Left kidney (tissue), 2 donors: Measurements from ENCODE around the gene FLACC1. TPM values are rescaled to one million over a fixed set of nuclear protein-coding genes. Genes with fewer than 3 reads are reported as not detected.
"Not testable (repeated sequence)": the region's sequence is repeated elsewhere in the genome, so short reads cannot be mapped to it uniquely, and the experiment has no call there.

Source experiments
- DNase-seq: peaks from one replicate; pipeline ENCODE4 v3.0.0-alpha.2; 2013
- polyA plus RNA-seq: library from polyadenylated mRNA; unstranded; fragments of 120-200 nt; gene quantifications from one replicate; pipeline ENCODE4 v1.2.1, GENCODE V29; 2013; ENCODE audit not compliant: insufficient read length

Gene FLACC1
- polyA plus RNA-seq, 1 donor = 3.1 TPM

DNA sequence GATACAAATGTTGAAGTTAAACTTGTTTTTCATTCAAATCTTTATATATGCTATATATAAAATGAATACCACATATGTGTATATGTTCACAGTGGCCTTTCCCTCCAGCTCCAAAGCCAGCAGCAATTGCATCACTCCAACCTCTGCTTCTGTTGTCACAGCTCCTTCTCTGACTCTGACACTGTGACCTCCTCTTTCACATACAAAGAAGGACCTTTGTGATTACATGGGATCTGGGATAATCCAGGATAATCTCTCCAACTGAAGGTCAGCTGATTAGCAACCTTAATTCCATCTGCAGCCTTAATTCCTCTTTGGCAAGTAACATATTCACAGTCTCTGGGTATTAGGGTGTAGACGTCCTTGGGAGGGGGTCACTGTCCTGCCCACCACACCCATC is 8.4 kb downstream of the FLACC1 start:
- no peak for DNase-seq

DNA sequence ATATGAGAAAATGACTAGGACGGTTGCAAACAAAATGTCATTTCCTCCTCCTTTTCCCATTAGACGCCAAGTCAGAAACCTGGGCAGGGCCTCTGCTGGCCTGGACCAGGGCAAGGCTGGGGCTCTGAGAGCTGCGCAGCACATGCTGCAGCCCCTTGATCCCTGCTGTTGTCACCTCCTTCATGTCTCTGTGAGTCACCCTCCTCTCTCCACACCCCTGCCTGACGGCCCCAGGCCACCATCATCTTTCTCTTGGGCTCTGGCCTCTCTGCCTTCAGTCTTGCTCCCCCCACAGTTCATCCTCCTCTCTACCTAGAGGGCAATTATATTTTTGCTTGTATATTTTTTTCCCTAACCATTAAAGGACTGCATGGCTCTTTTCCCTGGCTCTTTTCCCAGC is 10.0 kb downstream of the FLACC1 start:
- DNase-seq = no peak

DNA sequence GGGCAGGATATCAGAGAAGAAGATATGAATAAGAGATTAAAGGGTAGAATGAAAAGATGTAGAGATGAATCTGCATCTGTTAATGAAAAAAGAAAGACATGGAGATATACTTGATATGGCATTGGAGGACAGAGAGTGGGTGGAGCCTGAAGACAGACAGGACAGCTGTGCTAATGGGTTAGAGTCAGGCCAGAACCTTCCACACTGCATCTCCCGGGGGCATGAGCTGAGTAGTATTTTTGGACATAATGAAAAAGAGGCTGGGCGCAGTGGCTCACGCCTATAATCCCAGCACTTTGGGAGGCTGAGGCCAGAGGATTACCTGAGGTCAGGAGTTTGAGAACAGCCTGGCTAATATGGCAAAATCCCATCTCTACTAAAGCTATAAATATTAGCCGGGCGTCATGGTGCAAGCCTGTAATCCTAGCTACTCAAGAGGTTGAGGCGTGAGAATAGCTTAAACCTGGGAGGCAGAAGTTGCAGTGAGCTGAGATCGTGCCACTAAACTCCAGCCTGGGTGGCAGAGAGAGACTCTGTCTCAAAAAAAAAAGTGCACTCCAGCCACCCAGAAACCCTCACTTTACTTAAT is 11.4 kb downstream of the FLACC1 start:
- DNase-seq = no peak

DNA sequence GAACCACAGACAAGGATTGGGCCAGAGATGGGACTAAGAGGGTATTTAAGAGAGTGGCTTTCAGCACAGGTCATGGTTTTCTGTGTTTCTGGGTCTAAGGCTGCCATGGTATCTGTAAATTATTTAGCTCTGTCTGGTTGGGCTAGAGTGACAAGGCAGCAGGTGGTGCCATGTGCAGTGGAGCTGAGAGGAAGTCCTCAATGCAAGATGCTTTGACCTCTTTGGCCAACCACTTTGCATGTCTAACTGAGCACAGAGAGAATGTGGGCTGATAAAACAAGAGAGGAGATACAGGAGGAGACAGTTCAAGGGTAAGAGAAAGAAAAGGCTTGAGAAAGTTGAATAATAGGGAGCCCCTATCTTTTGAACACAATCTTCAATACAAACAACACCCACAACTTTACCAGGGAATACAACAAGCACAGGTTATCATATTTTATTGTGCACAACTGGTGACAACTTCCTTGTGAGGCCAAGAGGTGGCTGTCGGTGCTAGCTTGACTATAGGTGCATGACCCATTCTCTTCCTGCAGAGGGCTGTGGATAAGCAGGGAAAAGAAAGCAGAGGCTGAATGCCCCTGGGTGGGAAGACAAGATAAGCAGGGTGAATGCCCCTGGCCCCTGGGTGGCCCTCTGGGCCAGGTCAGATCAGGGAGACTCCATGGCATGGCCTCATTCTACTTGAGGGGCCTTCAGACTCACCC is 12.3 kb downstream of the FLACC1 start:
- no peak for DNase-seq

DNA sequence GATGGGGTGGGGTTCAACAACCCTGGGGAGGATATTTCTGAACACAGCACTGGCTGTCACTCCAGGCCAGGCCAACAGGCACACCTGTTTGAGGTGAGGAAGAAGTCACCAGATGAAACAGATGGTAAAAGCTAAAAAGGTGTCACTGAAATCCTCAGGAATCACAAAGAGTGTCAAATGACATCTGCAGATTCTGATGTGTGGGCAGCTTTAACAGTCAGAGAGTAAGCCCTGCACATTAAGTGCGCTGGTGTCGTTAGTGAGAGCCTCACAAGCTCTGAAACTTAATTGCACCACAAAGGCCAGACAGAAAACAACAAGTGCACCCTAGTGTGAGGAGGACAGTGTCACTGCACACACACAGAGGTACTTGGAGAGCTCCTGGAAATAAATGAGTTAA is 13.6 kb downstream of the FLACC1 start:
- DNase-seq = no peak

DNA sequence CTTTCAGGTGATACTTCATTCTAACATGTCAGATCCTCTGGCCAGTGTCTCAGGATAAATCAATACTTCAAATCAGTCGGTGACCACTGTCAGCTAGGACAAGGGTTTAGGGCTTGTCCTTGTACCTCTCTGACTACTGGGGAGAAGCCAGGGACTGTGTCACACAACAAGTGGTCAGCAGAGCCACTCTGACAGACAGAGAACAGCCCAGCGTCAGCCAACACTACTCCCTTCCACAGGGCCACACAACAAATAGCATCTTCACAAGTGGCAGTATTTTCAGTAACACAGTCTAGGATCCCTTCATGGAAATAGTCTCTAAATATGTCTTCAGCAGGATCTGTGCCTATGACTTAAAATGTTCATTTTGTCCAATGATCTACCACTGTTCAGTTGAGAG is 14.2 kb downstream of the FLACC1 start:
- DNase-seq = no peak

DNA sequence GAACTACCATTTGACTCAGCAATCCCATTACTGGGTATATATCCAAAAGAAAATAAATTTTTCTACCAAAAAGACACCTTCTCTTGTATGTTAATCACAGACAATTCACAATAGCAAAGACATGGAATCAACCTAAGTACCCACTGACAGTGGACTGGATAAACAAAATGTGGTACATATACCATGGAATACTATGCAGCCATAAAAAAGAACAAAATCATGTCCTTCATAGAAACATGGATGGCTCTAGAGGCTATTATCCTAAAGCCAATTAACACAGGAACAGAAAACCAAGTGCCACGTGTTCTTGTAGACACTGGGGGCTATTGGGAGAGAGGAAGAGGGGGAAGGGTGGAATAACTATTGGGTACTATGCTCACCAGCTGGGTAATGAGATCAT is 27.7 kb downstream of the FLACC1 start:
- no peak for DNase-seq

DNA sequence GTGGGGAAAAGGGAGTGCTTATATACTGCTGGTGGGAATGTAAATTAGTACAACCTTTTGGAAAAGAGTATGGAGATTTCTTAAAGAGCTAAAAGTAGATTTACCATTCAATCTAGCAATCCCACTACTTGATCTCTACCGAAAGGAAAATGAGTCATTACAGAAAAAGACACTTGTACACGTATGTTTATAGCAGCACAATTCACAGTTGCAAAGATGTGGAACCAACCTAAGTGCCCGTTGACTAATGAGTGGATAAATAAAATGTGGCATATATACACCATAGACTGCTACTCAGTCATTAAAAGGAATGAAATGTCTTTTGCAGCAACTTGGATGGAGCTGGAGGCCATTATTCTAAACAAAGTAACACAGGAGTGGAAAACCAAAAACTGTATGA is 29.5 kb downstream of the FLACC1 start:
- DNase-seq = no peak

DNA sequence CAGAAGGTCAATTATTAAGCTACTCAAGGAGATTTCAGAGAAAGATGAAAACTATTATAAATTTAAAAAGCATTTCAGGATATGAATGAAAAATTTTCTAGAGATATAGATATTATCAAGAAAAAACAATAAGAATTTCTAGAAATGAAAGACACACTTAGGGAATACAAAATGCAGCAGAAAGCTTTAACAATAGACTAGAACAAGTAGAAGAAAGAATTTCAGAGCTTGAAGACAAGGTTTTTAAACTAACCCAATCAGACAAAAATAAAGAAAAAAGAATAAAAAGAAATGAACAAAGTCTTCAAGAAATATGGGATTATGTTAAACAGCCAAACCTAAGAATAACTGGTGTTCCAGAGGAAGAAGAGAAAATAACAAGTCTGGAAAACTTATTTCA is 34.4 kb downstream of the FLACC1 start:
- DNase-seq = no peak

DNA sequence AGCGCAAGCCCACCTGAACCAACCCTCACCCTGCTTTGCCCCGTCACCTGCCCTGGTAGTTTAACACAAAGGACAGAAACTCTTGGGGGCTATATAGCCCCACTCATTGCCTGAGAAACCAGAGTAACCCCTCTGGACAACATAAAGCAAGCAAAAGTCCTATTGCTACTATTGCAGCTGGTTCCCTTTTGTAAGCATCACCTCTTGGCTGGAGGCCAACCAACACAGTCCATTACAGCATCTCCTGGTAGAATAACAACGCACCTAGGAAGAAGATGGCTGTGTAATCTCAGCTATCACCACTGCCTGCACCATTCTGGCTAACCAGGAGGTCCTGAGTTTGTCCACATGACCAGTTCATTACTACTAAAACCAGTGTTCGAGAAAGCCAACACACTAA is 36.4 kb downstream of the FLACC1 start:
- DNase-seq = no peak

DNA sequence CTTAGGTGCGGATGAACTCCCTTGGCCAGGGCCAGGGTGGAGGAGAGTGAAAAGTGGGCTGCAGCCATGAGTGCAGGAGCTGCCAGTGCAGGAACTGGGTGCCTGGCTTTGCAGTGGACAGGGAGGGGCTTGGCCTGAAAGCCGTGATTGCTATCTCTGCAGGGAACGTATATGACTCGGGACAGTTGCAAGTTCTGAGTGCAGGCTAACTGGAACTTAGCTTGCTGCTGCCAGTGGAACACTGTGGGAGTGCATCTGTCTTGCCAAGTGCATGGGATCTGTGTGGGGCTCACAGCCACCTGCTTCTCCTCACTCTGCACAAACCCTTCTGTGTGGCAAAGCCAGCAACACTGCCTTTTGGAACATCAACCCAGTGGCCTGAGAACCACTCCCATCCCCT is 36.9 kb downstream of the FLACC1 start:
- no peak for DNase-seq

DNA sequence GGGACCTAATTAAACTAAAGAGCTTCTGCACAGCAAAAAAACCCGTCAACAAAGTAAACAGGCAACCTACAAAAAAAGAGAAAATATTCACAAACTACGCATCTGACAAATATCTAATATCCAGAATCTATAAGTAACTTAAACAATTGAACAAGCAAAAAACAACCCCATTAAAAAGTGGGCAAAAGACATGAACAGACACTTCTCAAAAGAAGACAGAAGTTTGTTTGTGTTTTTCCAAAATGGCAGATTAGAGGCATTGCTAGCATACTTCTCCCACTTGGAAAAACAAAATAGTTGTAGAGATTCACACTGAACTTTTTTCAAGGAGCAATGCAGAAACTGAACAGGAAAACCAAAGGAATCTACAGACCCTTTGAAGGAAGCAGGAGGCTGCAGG is 37.6 kb downstream of the FLACC1 start:
- no peak for DNase-seq

DNA sequence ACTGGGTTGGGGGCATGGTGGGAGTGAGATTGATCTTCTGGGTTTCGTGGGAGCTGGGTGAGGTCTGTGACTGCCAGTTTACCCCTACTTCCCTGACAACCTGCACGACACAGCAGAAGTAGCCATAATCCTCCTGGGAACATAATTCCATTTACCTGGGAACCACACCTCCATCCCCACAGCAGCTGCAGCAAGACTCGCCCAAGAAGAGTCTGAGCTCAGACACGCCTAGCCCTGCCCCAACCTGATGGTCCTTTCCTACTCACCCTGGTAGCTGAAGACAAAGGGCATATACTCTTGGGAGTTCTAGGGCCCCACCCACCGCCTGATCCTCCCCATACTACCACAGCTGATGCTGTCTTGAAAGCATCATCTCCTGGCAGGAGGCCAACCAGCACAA is 43.8 kb downstream of the FLACC1 start:
- no peak for DNase-seq

DNA sequence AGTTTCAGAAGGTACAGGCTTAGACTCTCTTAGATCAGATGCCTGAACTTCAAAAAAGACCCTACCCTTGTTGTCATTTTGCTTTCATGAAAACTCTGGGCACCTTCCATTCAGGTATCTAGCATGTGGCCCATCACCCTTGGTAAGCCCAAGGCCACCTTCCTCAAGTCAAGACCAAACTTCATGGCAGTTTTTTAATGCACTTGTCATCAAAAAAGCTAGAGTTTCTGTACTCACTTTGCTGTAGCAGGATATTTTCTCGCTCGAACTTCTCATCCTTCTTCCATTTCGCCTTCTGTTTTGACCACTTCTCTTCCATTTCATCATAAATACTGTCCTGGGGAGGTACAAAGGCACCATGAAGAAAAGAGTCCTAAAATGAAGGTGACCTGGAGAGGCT is 48.2 kb downstream of the FLACC1 start:
- no peak for DNase-seq

DNA sequence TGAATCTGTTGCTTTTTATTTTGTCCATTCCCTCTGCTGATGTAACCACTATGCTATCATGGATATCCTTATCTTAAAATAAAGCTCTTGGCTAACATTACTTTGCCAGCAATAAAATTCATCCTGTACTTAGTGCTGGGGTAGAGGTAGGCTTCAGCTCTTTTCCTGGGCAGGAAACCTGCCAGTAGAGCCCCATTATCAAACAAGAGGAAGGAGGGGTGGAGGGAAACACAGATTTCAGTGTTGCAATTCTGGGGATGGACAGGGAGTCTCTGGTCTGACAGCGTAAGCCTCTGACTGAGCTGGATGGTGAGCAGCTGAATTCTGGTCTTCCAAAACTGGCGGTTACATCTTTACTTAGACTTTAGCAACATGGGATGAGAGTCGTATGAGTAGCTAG is 49.3 kb downstream of the FLACC1 start:
- no peak for DNase-seq

DNA sequence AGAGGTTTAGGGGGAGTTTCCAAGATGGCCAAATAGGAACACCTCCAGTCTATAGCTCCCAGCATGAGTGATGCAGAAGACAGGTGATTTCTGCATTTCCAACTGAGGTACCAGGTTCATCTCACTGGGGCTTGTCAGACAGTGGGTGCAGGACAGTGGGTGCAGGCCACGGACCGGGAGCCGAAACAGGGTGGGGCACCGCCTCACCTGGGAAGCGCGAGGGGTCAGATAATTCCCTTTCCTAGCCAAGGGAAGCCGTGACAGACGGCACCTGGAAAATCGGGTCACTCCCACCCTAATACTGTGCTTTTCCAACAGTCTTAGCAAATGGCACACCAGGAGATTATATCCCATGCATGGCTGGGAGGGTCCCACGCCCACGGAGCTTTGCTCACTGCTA is 57.2 kb downstream of the FLACC1 start:
- not testable (repeated sequence) for DNase-seq

DNA sequence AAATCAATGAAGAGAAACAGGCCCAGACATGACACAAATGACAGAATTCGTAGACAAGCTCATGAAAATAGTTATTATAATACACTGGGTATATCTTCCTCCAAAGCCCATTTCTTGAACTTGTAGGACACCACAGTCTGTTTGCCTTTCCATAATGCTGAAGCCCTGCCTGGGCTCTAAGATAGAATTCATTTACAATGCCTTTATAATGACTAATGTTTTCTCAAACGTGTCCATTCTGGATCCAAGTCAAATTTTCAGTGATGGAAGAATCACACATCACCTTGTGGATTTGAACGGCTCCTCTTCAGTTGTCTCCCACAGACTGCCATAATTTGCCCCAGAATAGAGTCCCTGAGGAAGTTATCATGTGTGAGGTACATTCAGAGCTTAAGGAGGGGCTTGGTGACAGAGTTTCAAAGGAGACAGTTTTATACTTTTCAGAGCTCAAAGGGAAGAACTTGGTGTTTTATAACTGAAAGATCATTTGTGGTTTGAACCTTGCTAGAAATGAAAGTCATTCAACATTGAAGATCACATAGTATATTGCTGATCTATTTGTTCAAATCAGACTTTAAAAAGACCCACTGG is 58.6 kb downstream of the FLACC1 start:
- DNase-seq = no peak

DNA sequence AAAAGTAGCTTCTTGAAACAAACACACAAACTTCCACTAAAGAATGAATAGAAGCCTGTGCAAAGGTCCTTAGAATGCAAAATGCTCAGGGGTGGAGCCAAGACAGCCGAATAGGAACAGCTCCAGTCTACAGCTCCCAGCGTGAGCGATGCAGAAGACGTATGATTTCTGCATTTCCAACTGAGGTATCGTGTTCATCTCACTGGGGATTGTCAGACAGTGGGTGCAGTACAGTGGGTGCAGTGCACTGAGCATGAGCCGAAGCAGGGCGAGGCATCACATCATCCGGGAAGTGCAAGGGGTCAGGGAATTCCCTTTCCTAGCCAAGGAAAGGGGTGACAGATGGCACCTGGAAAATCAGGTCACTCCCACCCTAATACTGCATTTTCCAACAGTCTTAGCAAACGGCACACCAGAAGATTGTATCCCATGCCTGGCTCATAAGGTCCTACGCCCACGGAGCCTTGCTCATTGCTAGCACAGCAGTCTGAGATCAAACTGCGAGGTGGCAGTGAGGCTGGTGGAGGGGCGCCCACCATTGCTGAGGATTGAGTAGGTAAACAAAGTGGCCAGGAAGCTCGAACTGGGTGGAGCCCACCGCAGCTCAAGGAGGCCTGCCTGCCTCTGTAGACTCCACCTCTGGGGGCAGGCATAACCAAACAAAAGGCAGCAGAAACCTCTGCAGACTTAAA is 66.5 kb downstream of the FLACC1 start:
- DNase-seq = not testable (repeated sequence)

DNA sequence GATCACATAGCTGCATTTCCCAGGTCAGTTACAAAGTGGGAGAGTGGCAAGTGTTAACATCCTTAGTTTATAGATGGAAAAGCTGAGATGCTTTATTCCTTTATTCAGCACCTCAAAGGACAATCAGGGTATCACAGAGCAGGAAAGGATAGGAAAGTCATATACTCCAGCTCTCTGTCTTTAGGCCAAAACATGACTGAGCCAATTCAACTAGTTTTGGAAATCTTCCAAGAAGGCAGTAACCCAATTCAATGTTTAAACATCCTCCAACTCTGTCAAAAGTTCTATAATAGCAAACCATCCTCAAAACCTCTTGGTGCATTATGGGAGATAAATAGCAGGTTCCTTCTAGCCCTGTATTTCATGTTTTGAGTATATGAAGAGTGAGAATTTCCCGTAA is 71.6 kb downstream of the FLACC1 start:
- no peak for DNase-seq

DNA sequence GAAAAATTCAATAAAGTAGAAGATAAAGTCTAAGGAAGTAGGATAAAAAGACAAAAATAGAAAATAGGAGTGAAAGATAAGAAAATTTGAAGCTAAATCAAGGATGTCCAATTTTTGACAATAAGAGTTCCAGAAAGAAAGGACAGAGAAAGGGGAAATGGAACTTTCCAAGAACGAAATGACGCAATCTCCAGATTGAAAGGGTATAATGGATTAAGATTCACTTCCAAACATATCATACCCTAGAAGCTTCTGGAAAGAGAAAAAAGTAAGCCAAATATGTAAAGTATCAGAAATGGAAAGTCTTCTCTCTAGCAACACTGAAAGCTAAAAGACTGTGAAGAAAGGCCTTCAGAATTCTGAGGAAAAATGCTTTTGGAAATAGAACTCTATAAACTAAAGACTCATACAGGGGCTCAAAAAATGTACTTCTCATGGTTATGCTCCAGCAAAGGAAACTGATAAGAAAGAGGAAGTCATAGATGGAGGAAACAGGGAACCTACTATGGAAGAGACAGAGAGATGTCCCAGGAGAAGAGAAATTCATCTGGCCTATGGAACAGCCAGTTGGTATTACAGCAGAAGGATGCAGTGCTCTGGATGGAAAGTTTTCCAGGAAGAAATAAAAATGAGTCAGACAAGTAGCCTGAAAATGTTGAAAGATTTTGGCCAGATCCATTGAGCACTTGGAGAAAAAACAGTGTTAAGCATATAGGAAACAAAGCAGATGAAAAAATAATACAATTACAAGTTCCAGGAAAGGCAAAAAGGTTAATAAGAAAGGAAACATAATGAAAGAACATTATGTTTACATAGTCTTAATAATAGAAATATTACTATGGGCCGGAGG is 76.7 kb downstream of the FLACC1 start:
- no peak for DNase-seq

DNA sequence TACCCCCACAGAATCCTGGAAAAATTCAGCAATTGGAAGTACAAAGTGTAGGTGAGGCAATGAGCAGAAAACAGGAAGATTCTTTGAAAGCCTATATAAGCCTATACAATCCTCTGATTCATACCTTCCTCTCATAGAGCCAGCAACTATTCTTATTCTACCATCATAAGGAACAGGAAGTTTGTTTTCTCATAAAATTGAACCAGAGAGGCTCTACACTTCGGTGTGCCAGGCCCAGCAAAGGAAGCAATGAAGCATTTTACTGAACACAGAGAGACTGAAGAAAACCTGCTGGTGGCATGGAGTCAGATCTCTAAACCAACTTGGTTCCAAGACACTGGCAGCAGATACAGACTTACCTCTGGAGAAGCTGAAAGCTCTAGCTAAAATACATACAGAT is 78.1 kb downstream of the FLACC1 start:
- DNase-seq = no peak

DNA sequence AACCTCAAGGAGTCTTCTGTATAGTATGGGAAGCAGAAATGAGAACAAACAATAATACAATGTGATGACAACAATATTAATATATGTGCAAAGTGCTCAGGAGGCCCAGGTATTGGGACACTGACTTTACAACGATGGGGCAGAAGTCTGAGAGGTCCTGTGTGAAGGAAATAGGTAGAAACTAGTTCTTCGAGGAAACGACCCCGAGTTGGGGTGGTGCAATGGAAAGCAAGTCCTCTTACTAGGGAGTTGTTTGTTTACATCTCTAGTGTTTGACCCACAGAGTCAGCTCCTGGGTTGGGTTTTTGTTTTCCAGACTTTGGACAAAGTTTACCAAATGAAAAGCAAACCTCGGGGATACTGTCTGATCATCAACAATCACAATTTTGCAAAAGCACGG is 80.6 kb downstream of the FLACC1 start:
- DNase-seq = no peak
